Stimulated activated CD8-positive, alpha-beta memory T cell treated with anti-CD3 and anti-CD28 coated beads, Interleukin-7, amount 100 ng/mL, for 4 hours (primary cell): ENCODE data around the gene VAT1L.

Source experiments
- DNase-seq, 2 donors: peaks; one replicate each; pipeline ENCODE4 v3.0.0-alpha.2; 2020; ENCODE audit warnings: low read depth in 2 of 2

VAT1L gene

DNA sequence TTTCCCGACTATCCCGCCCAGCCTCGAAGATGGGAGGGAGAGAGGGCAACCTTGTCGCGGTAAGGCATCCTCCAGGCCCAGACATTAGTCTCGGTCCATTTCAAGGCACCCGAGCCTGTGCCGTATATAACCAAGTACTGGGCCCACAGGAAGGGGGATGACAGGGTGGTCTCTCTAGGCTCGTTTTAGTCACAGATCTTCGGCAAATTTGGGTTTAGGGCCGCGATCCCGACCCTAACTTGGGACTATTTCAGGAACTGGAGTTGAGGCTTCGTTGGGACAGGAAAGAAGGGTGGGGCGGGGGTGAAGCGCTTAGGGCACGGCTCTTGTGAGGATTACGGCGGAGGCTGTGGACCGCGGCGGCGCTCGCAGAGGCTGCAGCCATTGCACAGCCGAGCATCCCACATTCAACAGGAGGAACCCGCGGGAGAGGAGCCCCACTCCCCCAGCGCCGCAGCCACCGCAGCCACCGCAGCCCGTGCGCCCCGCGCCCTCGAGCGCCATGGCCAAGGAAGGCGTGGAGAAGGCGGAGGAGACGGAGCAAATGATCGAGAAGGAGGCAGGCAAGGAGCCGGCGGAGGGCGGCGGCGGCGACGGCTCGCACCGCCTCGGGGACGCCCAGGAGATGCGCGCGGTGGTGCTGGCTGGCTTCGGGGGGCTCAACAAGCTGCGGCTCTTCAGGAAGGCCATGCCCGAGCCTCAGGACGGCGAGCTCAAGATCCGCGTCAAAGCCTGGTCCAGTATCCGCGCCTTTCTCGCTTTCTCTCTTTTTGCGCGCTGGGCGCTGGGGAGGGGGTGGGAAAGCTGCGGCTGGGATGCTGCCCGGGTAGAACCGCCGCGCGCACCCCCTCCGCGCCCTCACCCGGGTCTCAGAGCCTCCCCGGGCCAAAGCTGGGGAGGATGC lies at the start of gene VAT1L:
VAT1L (plus strand) TSS at position 384 of the 904 bp plus-strand sequence; CDS start at position 503, 119 bp downstream.
- no peak for DNase-seq

- no peak for DNase-seq
These were observed 49.4 kb upstream of the VAT1L start for GRCh38 chr16:77738706-77739558.

DNA sequence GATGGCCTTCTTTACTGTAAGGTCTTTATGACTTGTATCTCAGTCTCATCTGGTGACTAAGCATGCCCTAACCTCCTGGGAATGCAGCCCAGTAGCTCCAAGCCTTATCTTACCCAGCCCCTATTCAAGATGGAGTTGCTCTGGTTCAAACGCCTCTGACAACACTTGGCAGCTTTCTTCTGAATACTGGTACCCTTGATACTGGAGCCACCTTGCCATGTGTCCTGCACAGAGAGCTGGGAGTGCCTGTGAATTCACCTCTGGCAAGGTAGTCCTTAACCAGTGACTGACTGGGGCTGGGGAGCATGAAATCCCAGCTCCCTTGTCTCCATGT lies 48.8 kb upstream of the VAT1L start:
- no peak for DNase-seq

DNA sequence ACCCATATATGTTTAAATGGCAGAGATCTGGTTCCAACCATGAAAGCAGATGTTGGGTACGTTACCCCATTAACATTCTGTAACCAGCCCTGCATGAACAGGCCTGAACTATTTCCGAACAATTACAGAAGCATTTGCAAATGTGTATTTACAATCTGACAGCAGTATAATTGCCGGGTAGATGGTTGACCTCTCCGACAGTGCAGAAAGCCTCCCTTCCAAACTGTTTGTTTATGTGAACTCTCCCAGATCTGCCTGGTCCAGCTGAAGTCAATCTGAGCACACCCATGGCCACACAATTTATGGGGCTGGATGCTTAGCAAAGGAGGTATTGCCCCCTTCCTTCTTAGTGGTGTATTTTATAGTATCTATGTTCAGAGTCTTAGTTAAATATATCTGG lies 44.2 kb upstream of the VAT1L start:
- DNase-seq, result no peak

DNA sequence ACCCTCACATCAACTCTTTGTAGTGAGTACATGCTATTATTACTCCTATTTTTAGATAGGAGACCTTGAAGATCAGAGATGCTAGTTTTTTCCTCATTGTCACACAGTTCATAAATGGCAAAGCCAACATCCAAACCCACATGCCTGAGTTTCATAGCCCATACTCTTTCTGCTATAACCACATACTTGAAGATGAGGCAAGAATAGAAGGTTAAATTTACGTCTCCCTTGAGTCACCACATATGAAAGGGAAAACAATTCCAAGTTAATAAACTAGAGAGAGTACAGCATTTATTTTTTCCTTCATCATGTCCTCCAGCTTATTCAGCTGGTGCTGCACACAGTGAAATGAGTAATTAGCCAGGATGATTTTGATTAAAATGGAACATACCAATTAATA lies 42.4 kb upstream of the VAT1L start:
- DNase-seq, result no peak

GRCh38 chr16:77748421-77749005 lies 39.9 kb upstream of the VAT1L start:
- no peak for DNase-seq

DNA sequence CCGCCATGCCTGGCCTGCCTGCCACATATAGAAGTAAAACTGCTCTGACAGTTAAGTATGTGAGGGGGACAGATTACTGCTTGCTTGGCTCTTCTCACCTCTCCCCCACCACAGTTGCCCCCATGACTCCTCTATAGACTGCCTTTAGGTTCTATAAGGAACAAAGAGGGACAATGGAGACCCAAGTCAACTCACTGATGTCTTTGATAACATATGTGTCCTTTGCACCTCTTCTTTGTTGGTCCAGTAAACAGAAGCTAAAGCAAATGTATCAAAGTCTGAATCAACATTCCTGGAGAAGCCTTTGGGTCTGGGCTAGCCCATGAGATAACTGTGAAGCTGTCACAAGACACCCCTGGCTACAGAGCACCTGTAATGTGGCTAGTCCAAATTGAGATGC lies 38.9 kb upstream of the VAT1L start:
- DNase-seq, result no peak

- DNase-seq, result no peak
These were observed 30.3 kb upstream of the VAT1L start for GRCh38 chr16:77758046-77758445.

DNA sequence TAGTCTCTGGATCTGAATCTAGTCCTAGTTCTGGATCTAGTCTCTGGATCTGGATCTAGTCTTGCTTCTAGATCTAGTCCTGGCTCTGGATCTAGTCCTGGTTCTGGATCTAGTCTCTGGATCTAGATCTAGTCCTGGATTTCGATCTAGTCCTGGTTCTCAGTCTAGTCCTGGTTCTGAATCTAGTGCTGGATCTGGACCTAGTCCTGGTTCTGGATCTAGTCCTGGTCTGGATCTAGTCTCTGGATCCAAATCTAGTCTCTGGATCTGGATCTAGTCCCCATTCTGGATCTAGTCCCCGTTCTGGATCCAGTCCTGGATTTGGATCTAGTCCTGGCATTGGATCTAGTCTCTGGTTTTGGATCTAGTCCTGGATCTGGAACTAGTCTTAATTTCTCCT lies 29.9 kb upstream of the VAT1L start:
- no peak for DNase-seq

DNA sequence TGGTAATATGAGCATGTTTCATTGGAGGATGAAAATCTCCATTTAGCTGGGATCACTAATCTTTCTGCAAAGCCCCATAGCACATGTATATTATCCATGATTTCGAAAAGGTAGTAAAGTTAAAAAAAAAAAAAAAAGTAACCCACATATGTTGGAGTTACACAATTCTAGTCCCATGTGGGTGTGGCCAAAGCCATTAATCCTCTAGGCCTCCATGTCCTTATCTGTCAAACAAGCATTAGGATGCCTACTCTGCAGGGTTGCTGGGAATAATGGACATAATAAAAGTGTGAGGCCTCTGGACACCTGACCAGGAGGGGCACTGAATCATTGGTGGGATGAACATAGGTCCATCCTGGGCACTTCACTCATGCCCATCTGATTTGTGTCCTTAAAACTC lies 29.2 kb upstream of the VAT1L start:
- DNase-seq, result no peak

DNA sequence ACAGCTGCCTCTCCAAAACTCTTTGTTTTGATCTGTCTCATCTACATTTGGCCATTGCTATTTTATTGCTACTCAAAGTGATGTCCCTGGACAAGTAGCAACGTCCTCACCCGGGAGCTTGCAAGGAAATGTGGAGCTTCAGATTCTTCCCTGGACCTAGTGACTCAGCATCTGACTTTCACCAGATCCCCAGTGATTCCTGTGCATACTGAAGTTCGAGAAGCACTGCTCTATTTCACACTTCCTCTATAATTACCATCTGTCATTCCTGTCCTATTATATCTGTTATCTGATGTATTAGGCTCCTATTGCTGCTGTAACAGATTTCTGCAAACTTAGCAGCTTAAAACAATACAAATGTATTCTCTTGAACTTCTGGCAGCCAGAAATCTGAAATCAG lies 28.5 kb upstream of the VAT1L start:
- no peak for DNase-seq

DNA sequence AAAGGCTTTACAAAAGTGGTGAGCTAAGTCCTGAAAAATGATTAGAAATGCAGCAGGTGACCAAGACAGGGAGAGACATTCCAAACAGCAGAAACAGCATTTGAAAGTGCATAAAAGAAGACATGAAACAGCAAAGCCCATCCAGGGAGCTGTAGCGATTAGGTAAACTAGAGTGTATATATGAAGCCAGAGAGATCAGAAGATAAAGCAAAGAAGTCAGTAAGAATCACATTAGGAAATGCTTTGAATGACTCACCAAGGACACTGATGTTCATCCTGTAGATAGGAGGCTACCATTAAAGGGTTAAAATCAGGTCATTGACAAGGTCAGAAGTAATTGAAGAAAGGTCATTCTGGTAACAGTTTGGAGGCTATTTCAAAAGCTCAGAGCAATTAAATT lies 27.6 kb upstream of the VAT1L start:
- no peak for DNase-seq

DNA sequence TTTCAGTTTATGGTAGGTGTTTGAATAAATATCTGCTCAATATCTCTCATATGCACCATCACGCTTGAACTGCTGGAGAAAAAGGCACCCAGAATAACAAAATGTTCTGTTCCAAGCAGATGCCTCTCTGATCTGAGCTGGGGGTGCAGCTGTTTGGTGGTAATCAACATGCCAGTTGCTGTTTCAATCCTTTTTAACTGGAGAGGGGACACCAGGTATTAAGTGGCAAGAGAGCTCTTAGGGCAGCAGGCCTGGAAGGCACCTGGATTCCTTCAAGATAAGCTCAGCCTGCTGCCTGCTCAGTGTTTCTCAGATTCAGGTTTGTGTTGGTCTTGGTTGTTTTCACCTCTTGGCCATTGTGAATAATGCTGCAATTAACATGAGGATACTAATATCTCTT lies 27.2 kb upstream of the VAT1L start:
- no peak for DNase-seq

GRCh38 chr16:77762262-77762661 lies 26.1 kb upstream of the VAT1L start:
- DNase-seq, result no peak

GRCh38 chr16:77763994-77764393 lies 24.4 kb upstream of the VAT1L start:
- no peak for DNase-seq

- DNase-seq, result no peak
These were observed 21.2 kb upstream of the VAT1L start for GRCh38 chr16:77767211-77767610.

DNA sequence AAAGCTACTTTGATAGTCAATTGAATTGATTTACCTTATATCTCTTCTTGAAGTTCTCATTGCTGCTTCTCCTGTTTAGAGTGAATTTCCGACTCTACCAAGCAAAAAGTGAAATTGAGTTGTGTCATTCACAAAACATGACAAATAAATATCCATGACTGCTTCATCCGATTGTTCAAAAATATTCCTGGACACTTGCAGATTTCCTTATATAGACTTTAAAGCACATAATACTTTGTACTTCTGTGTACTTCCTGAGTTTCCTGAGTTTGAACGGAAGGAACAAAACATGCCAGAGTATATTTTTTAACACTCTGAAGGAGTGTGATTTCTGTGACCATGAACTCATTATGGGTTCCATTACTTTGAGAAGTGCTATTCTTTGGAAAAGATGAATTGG lies 20.5 kb upstream of the VAT1L start:
- DNase-seq, result no peak

GRCh38 chr16:77775911-77776909 lies 12.2 kb upstream of the VAT1L start:
- no peak for DNase-seq

DNA sequence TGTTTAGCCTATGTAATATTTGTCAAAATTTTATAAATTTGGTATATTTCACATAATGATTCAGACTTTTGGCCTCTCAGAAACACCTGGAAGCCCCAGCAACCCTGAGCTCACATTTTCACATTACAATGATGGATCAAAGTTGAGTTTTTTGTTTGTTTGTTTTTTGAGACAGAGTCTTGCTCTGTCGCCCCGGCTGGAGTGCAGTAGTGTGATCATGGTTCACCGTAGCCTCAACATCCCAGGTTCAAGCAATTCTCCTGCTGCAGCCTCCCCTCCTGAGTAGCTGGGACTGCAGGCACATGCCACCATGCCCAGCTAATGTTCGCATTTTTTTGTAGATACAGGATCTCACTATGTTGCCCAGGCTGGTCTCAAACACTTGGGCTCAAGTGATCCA lies 10.6 kb upstream of the VAT1L start:
- DNase-seq, result no peak

DNA sequence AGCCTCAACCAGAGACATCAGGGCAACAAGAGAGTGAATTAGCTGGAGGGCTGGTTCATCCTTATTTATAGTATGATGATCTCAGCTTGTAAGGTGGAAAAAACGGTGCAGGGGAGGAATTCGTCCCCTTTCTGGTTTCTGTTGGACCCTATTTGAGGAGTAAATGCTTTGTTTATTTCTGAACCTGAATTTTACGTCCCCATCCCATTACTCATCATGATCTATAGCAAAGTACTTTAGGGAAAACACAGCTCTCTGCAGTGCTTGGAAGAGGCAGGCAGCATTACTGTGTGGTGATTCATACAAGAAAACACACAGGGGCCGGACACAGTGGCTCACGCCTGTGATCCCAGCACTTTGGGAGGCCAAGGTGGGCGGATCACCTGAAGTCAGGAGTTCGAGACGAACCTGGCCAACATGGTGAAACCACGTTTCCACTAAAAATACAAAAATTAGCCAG lies 8.0 kb upstream of the VAT1L start:
- no peak for DNase-seq

DNA sequence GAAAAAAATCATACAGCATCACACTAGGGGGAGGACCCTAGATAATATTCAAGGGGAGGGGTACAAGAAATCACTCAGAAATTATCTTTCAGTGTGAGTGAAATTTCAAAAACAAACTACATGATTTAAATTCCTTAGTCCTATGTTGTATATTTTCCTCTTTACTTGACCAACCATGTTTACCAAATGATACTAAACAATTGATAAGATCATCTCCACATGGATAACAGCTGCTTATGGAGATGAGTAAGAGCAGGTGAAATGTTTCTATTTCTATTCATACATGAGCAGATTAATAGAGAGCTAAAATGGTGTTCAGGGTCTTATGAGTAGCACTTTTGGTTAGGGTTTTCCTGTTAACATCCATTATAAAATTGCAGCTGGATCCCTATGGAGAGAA lies 7.3 kb upstream of the VAT1L start:
- DNase-seq, result no peak
